Cardiac muscle cell (in vitro differentiated cells and primary cell): ENCODE measurements around the gene MIGA1. TPM values are rescaled to one million over a fixed set of nuclear protein-coding genes. Genes with fewer than 3 reads are reported as not detected.
A peak's percentile ranks its signal among the peaks of the same experiment; 100 is the strongest.
"Not testable (repeated sequence)": the region's sequence is repeated elsewhere in the genome, so short reads cannot be mapped to it uniquely, and the experiment has no call there.

ENCODE experiments used
- DNase-seq, 2 donors: peaks; one replicate each; pipeline versions ENCODE4 v3.0.0 to v3.0.0-alpha.2; 2010 to 2017; ENCODE audit warnings: low read depth in 1 of 2, low spot score in 1 of 2
- H3K27ac ChIP-seq: fragments of 200-600 bp; sonication (generic); 2 replicates; pipeline ENCODE4 v1.5.1; 2016
- H3K27me3 ChIP-seq: fragments of 200-600 bp; sonication (generic); 2 replicates; pipeline ENCODE4 v1.6.0; 2016; ENCODE audit warnings: control low read depth
- H3K36me3 ChIP-seq: fragments of 200-600 bp; sonication (generic); 2 replicates; pipeline ENCODE4 v1.5.1; 2016; ENCODE audit warnings: control low read depth
- H3K4me1 ChIP-seq: fragments of 200-600 bp; sonication (generic); 2 replicates; pipeline ENCODE4 v1.8.1; 2017; ENCODE audit warnings: low read depth, mild to moderate bottlenecking, mixed run types
- H3K4me3 ChIP-seq: fragments of 200-600 bp; sonication (generic); 2 replicates; pipeline ENCODE4 v1.5.1; 2016; ENCODE audit warnings: mild to moderate bottlenecking
- H3K9me3 ChIP-seq: fragments of 200-600 bp; sonication (generic); 2 replicates; pipeline ENCODE4 v1.5.1; 2017; ENCODE audit warnings: low read depth, mild to moderate bottlenecking, control low read depth
- CTCF ChIP-seq: IDR thresholded peaks from 2 replicates; pipeline ENCODE4 v1.5.1; 2012; ENCODE audit warnings: low read depth, mild to moderate bottlenecking, low read length
- polyA plus RNA-seq: library from polyadenylated mRNA; unstranded; fragments of >200 nt; fragmentation: Nextera tagmentation; extraction: Ambion mirVana; gene quantifications from 2 replicates; pipeline ENCODE4 v1.2.1, GENCODE V29; 2016
- total RNA-seq: library from RNA; depleted of rRNA; stranded (reverse); fragments of >200 nt; gene quantifications from 2 replicates; pipeline ENCODE4 v1.2.3, GENCODE V29; 2016

MIGA1 gene
- total and polyA plus RNA-seq, 2 experiments from 2014 or later: 4.9 to 7.5 TPM

- Histone ChIP-seq H3K9me3 (no peaks in the 10 kb centered on the region), H3K4me1 (peaks cover 5% of the 10 kb centered on the region), H3K27ac (no peak overlapping the region), H3K27me3 (no peaks in the 10 kb centered on the region), H3K36me3 (peaks cover 17% of the 10 kb centered on the region), H3K4me3 (no peak overlapping the region)
- no peak for TF ChIP-seq CTCF
- DNase-seq: no peak
Measured at GRCh38 chr1:77783141-77783540, 3.7 kb downstream of the MIGA1 start.

- peaks cover 21% of the 10 kb centered on the region for H3K36me3 ChIP-seq
- not testable (repeated sequence) for H3K4me3 ChIP-seq, DNase-seq, H3K27me3 ChIP-seq, H3K9me3 ChIP-seq, H3K4me1 ChIP-seq, H3K27ac ChIP-seq
Measured at GRCh38 chr1:77786093-77786741, 6.8 kb downstream of the MIGA1 start.

DNA sequence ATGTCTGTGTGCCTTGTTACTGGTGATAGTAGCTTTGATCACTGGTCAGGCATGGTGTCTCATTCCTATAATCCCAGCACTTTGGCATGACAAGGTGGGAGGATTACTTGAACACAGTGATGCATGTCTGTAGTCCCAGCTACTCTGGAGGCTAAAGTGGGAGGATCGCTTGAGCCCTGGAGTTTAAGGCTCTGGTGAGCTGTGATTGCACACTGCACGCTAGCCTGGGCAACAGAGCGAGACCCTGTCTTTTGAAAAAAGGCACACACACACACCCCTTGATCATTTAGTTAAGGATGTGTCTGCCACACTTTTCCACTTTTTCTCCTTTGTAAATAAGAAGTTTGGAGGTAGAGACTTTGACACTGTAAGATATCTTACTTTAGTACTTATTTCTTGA lies 15.1 kb downstream of the MIGA1 start:
- no peak for TF ChIP-seq CTCF

DNA sequence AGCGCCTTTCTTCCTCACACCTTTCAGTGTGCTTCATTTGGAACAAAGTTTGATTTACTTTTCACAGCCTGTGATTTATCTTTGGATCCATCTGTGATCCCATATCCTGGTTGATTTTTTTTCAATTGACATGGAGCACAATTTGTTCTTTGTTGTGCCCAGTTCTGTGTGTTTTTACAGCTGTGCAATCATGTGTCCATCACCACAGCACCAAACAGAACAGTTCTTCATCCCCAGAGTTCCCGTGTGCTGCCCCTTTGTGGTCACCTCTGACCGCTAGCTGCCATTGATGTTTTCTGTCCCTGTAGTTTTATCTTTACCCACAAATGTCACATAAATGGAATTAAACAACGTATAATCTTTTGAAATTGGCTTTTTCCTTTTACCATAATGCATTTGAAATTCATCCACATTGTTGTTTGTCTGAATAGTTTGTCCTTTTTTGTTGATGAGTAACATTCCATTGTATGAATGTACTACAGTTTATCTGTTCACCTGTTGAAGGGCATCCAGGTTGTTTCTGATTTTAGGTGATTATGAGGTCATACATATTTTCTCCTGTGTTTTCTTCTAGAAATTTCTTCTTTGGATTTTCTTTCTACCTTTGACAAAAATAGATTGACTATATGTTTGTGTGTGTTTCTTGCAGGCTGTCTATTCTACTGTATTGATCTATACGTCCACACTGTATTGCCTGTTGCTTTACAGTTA lies 17.4 kb downstream of the MIGA1 start:
- DNase-seq: no peak
- no peaks in the 10 kb centered on the region for H3K36me3 ChIP-seq
- H3K4me3 ChIP-seq: no peak overlapping the region
- no peaks in the 10 kb centered on the region for H3K4me1 ChIP-seq
- H3K9me3 ChIP-seq: no peaks in the 10 kb centered on the region
- no peak for TF ChIP-seq CTCF
- no peak overlapping the region for H3K27ac ChIP-seq
- H3K27me3 ChIP-seq: no peaks in the 10 kb centered on the region

More for the DNA sequence above, 15.1 kb downstream of the MIGA1 start:
- Histone ChIP-seq H3K4me1 (no peaks in the 10 kb centered on the region), H3K36me3 (no peaks in the 10 kb centered on the region), H3K27ac (no peak overlapping the region), H3K4me3 (no peak overlapping the region), H3K27me3 (no peaks in the 10 kb centered on the region), H3K9me3 (no peaks in the 10 kb centered on the region)
- no peak for DNase-seq

- no peak overlapping the region for H3K27ac ChIP-seq
- H3K9me3 ChIP-seq: no peaks in the 10 kb centered on the region
- no peaks in the 10 kb centered on the region for H3K4me1 ChIP-seq
- no peaks in the 10 kb centered on the region for H3K36me3 ChIP-seq
- H3K4me3 ChIP-seq: no peak overlapping the region
- no peaks in the 10 kb centered on the region for H3K27me3 ChIP-seq
- TF ChIP-seq CTCF: no peak
- DNase-seq: peak in 1 of 2 donors; percentile 15
Measured at GRCh38 chr1:77797991-77798390, 18.5 kb downstream of the MIGA1 start.

DNA sequence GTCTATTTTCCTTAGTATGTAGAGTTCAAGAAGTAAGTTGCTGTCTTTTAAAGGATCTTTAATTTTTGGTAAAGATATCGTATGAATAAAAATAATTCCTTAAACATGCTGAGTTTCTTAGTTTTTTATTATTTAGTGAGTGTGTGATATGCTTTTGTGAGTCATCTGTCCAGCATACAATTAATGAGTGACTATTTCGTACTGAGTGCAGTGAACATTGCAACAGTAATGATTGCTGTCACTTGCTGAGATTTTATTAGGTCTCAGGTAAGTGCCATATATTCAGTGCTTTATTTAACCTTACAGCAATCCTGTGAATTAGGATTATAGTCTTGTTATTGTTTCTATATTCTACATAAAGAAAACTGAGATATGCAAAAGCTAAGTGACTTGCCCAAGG lies 22.6 kb downstream of the MIGA1 start:
- H3K36me3 ChIP-seq: peaks cover 13% of the 10 kb centered on the region

More for the DNA sequence above, 22.6 kb downstream of the MIGA1 start:
- no peaks in the 10 kb centered on the region for H3K4me1 ChIP-seq
- H3K27me3 ChIP-seq: no peaks in the 10 kb centered on the region
- H3K27ac ChIP-seq: no peak overlapping the region
- no peaks in the 10 kb centered on the region for H3K9me3 ChIP-seq
- DNase-seq: no peak
- no peak for TF ChIP-seq CTCF
- no peak overlapping the region for H3K4me3 ChIP-seq
